GM12864 (cell line): Measurements from ENCODE around the gene ARSB.

ENCODE experiments used
- DNase-seq: peaks from one replicate; pipeline ENCODE4 v3.0.0-alpha.2; 2011; ENCODE audit warnings: low read depth
- H3K4me3 ChIP-seq: 2 replicates; pipeline ENCODE4 v1.5.1; 2011; ENCODE audit warnings: mild to moderate bottlenecking, low read depth, low read length, control low read depth
- CTCF ChIP-seq: IDR thresholded peaks from 2 replicates; pipeline ENCODE4 v1.5.1; 2011; ENCODE audit warnings: low read depth, mild to moderate bottlenecking, moderate library complexity, low read length, control low read depth, inconsistent platforms; ENCODE audit errors: missing control alignments

ARSB gene

GRCh38 chr5:78829811-78830527, 155.1 kb downstream of the ARSB start:
- H3K4me3 ChIP-seq = no peak overlapping the region
- no peak for TF ChIP-seq CTCF
- no peak for DNase-seq

- TF ChIP-seq CTCF = no peak
- no peak overlapping the region for H3K4me3 ChIP-seq
These were observed 157.4 kb downstream of the ARSB start for GRCh38 chr5:78827725-78828124.

GRCh38 chr5:78824831-78825281, 160.3 kb downstream of the ARSB start:
- H3K4me3 ChIP-seq = no peak overlapping the region
- DNase-seq = no peak
- no peak for TF ChIP-seq CTCF

More at GRCh38 chr5:78827725-78828124, 157.4 kb downstream of the ARSB start:
- DNase-seq = no peak

GRCh38 chr5:78823196-78823595, 161.9 kb downstream of the ARSB start:
- H3K4me3 ChIP-seq = no peak overlapping the region
- no peak for TF ChIP-seq CTCF
- DNase-seq = peak; percentile 16

- no peak for TF ChIP-seq CTCF
- no peak for DNase-seq
- H3K4me3 ChIP-seq = no peak overlapping the region
These were observed 163.5 kb downstream of the ARSB start for GRCh38 chr5:78821536-78822021.

- no peak for DNase-seq
- no peak for TF ChIP-seq CTCF
- H3K4me3 ChIP-seq = no peak overlapping the region
These were observed 165.4 kb downstream of the ARSB start for GRCh38 chr5:78819707-78820106.

- DNase-seq = no peak
- H3K4me3 ChIP-seq = no peak overlapping the region
- no peak for TF ChIP-seq CTCF
These were observed 165.9 kb downstream of the ARSB start for GRCh38 chr5:78819166-78819565.
